NCI-H226 (cell line): Measurements from ENCODE around the gene CELSR2.

Experiments used
- DNase-seq: peaks from one replicate; pipeline ENCODE4 v3.0.0-alpha.2; 2015

Gene CELSR2

GRCh38 chr1:109265741-109266330 is 16.5 kb downstream of the CELSR2 start:
- no peak for DNase-seq

- peak; percentile 68 for DNase-seq
Observed at GRCh38 chr1:109266965-109267364, 17.6 kb downstream of the CELSR2 start.

GRCh38 chr1:109267743-109268300 is 18.5 kb downstream of the CELSR2 start:
- no peak for DNase-seq

GRCh38 chr1:109268431-109269211 is 19.3 kb downstream of the CELSR2 start:
- DNase-seq = no peak

GRCh38 chr1:109269212-109269980 is 20.1 kb downstream of the CELSR2 start:
- no peak for DNase-seq

GRCh38 chr1:109269981-109270622 is 20.8 kb downstream of the CELSR2 start:
- DNase-seq = no peak

GRCh38 chr1:109270623-109271317 is 21.4 kb downstream of the CELSR2 start:
- DNase-seq = no peak

- DNase-seq = no peak
Observed at GRCh38 chr1:109271458-109271857, 22.1 kb downstream of the CELSR2 start.

- DNase-seq = no peak
Observed at GRCh38 chr1:109272021-109272799, 22.9 kb downstream of the CELSR2 start.

- DNase-seq = peak; percentile 43
Observed at GRCh38 chr1:109272831-109273547, 23.6 kb downstream of the CELSR2 start.

- DNase-seq = no peak
Observed at GRCh38 chr1:109273570-109274288, 24.4 kb downstream of the CELSR2 start.

- DNase-seq = peak; percentile 57
Observed at GRCh38 chr1:109274533-109275476, 25.5 kb downstream of the CELSR2 start.

- DNase-seq = no peak
Observed at GRCh38 chr1:109275706-109276345, 26.5 kb downstream of the CELSR2 start.

GRCh38 chr1:109277434-109278204 is 28.3 kb downstream of the CELSR2 start:
- peak; percentile 49 for DNase-seq

- DNase-seq = peak; percentile 23
Observed at GRCh38 chr1:109279615-109280278, 30.4 kb downstream of the CELSR2 start.

GRCh38 chr1:109280862-109281261 is 31.5 kb downstream of the CELSR2 start:
- no peak for DNase-seq
